NCI-H187 (cell line): ENCODE measurements around the gene GNG2.

Experiments
- DNase-seq, 2 experiments: peaks; one replicate each; lab custom pipeline; 2025; lab: John Stamatoyannopoulos, UW

The GNG2 gene

GRCh38 chr14:51996148-51996746, 135.8 kb downstream of the GNG2 start:
- DNase-seq, result no peak

- no peak for DNase-seq
These were observed 137.9 kb downstream of the GNG2 start for GRCh38 chr14:51998348-51998747.

- DNase-seq, result no peak
These were observed 138.7 kb downstream of the GNG2 start for GRCh38 chr14:51999084-51999483.

- no peak for DNase-seq
These were observed 139.7 kb downstream of the GNG2 start for GRCh38 chr14:52000019-52000582.

GRCh38 chr14:52000696-52001095, 140.3 kb downstream of the GNG2 start:
- DNase-seq, result no peak

- no peak for DNase-seq
These were observed 142.1 kb downstream of the GNG2 start for GRCh38 chr14:52002542-52002941.

- DNase-seq, result no peak
These were observed 142.9 kb downstream of the GNG2 start for GRCh38 chr14:52003324-52003723.

GRCh38 chr14:52005625-52006024, 145.2 kb downstream of the GNG2 start:
- no peak for DNase-seq

GRCh38 chr14:52006361-52006760, 145.9 kb downstream of the GNG2 start:
- DNase-seq, result no peak

GRCh38 chr14:52007211-52007610, 146.8 kb downstream of the GNG2 start:
- no peak for DNase-seq

- DNase-seq, result no peak
These were observed 147.2 kb downstream of the GNG2 start for GRCh38 chr14:52007637-52008036.

GRCh38 chr14:52008136-52008535, 147.7 kb downstream of the GNG2 start:
- no peak for DNase-seq

- DNase-seq, result no peak
These were observed 149.8 kb downstream of the GNG2 start for GRCh38 chr14:52010173-52010693.

GRCh38 chr14:52011523-52011922, 151.1 kb downstream of the GNG2 start:
- no peak for DNase-seq

- DNase-seq, result no peak
These were observed 152.2 kb downstream of the GNG2 start for GRCh38 chr14:52012635-52013034.

GRCh38 chr14:52013984-52014600, 153.7 kb downstream of the GNG2 start:
- no peak for DNase-seq

GRCh38 chr14:52014601-52015267, 154.3 kb downstream of the GNG2 start:
- no peak for DNase-seq

- DNase-seq, result no peak
These were observed 155.1 kb downstream of the GNG2 start for GRCh38 chr14:52015411-52016030.

GRCh38 chr14:52018252-52018651, 157.8 kb downstream of the GNG2 start:
- DNase-seq, result no peak

GRCh38 chr14:52018970-52019369, 158.6 kb downstream of the GNG2 start:
- no peak for DNase-seq
